WTC11 (cell line): ENCODE data around the gene MED13. TPM values are rescaled to one million over a fixed set of nuclear protein-coding genes. Genes with fewer than 3 reads are reported as not detected.

Experiments used
- ATAC-seq: fragments of 200-7000 bp; cut with Tn5 transposase; 2 replicates; pipeline ENCODE4 v1.10.0; 2021; ENCODE audit warnings: mild to moderate bottlenecking, moderate library complexity
- Bru-seq: library from RNA; stranded (reverse); fragments of 400-500 nt; gene quantifications from one replicate; lab custom pipeline; 2021; lab: Mats Ljungman, UMichigan
- CTCF ChIA-PET: fragments of 300-600 bp; sonication (Branson Sonifier 250); formaldehyde crosslinking; loops from one replicate; lab custom pipeline; 2021; ENCODE audit warnings: antibody characterized with exemption; lab: Charles Lee
- POLR2A ChIA-PET: fragments of 350-600 bp; sonication (Branson Sonifier 250); formaldehyde crosslinking; loops from one replicate; lab custom pipeline; 2021; ENCODE audit warnings: antibody characterized with exemption; lab: Charles Lee
- DNase-seq: peaks from one replicate; pipeline ENCODE4 v3.0.0; 2021; ENCODE audit warnings: low spot score
- H3K27ac Mint-ChIP-seq: 2 replicates; pipeline ENCODE4 v1.8.0; 2021; ENCODE audit warnings: mixed read lengths
- H3K27me3 Mint-ChIP-seq: 2 replicates; pipeline ENCODE4 v1.8.0; 2021; ENCODE audit warnings: low read depth, mild to moderate bottlenecking, moderate library complexity, mixed read lengths
- H3K36me3 Mint-ChIP-seq: 2 replicates; pipeline ENCODE4 v1.8.0; 2021; ENCODE audit warnings: mixed read lengths
- H3K4me1 Mint-ChIP-seq: 2 replicates; pipeline ENCODE4 v1.8.0; 2022; ENCODE audit warnings: mixed read lengths
- H3K4me3 Mint-ChIP-seq: 2 replicates; pipeline ENCODE4 v1.8.0; 2021; ENCODE audit warnings: mild to moderate bottlenecking, moderate library complexity, mixed read lengths
- H3K9me3 Mint-ChIP-seq: 2 replicates; pipeline ENCODE4 v1.8.0; 2021; ENCODE audit warnings: mixed read lengths
- AFF4 ChIP-seq: sonication (generic); formaldehyde crosslinking; IDR thresholded peaks from 2 replicates; pipeline ENCODE4 v1.8.1; 2023; ENCODE audit warnings: mild to moderate bottlenecking, missing genetic modification reagents, borderline replicate concordance
- ATF3 ChIP-seq: sonication (generic); formaldehyde crosslinking; conservative IDR thresholded peaks from 2 replicates; pipeline ENCODE4 v1.8.1; 2022; ENCODE audit warnings: mild to moderate bottlenecking, missing genetic modification reagents
- CREM ChIP-seq: sonication (generic); formaldehyde crosslinking; IDR thresholded peaks from 2 replicates; pipeline ENCODE4 v1.8.1; 2022; ENCODE audit warnings: mild to moderate bottlenecking, missing genetic modification reagents, moderate library complexity
- ESRRA ChIP-seq: sonication (generic); formaldehyde crosslinking; IDR thresholded peaks from 2 replicates; pipeline ENCODE4 v1.8.1; 2022; ENCODE audit warnings: mild to moderate bottlenecking, missing genetic modification reagents, borderline replicate concordance
- MYBL2 ChIP-seq: sonication (generic); formaldehyde crosslinking; IDR thresholded peaks from 2 replicates; pipeline ENCODE4 v1.8.1; 2023; ENCODE audit warnings: mild to moderate bottlenecking, moderate library complexity, missing genetic modification reagents
- RORB ChIP-seq: fragments of 250-450 bp; sonication (Bioruptor Pico); IDR thresholded peaks from 2 replicates; pipeline ENCODE4 v1.9.0; 2021; ENCODE audit warnings: mild to moderate bottlenecking
- TEAD1 ChIP-seq: sonication (generic); formaldehyde crosslinking; IDR thresholded peaks from 2 replicates; pipeline ENCODE4 v1.8.0; 2022; ENCODE audit warnings: mild to moderate bottlenecking, missing genetic modification reagents
- TP53 ChIP-seq: sonication (generic); formaldehyde crosslinking; IDR thresholded peaks from 2 replicates; pipeline ENCODE4 v1.8.1; 2023; ENCODE audit warnings: mild to moderate bottlenecking, missing genetic modification reagents
- ZBTB21 ChIP-seq: sonication (generic); formaldehyde crosslinking; IDR thresholded peaks from 2 replicates; pipeline ENCODE4 v1.8.1; 2023; ENCODE audit warnings: mild to moderate bottlenecking, missing genetic modification reagents, borderline replicate concordance
- ZNF232 ChIP-seq: sonication (generic); formaldehyde crosslinking; IDR thresholded peaks from 2 replicates; pipeline ENCODE4 v1.8.0; 2022; ENCODE audit warnings: mild to moderate bottlenecking, missing genetic modification reagents
- ZNF263 ChIP-seq: sonication (generic); formaldehyde crosslinking; IDR thresholded peaks from 2 replicates; pipeline ENCODE4 v1.8.1; 2022; ENCODE audit warnings: low read depth, mild to moderate bottlenecking, moderate library complexity, missing genetic modification reagents
- ZNF416 ChIP-seq: fragments of 250-450 bp; sonication (Bioruptor Pico); IDR thresholded peaks from 2 replicates; pipeline ENCODE4 v1.9.0; 2021; ENCODE audit warnings: mild to moderate bottlenecking, inconsistent platforms
- long read RNA-seq, 3 experiments: library from RNA in 1 of 3; library from capped mRNA in 1 of 3; library from polyadenylated mRNA in 1 of 3; unstranded in 2 of 3; stranded (forward) in 1 of 3; transcript quantifications; one replicate each; pipeline ENCODE4 v2.0.0, GENCODE V29; 2021
- total RNA-seq: library from RNA; stranded (reverse); gene quantifications from 3 replicates; pipeline ENCODE4 v1.2.3, GENCODE V29; 2021
- TF ChIP-seq, protein P1 (sequence below): sonication (generic); formaldehyde crosslinking; IDR thresholded peaks from 2 replicates; pipeline ENCODE4 v1.8.1; 2023; ENCODE audit warnings: mild to moderate bottlenecking, missing genetic modification reagents

MED13 gene, protein sequence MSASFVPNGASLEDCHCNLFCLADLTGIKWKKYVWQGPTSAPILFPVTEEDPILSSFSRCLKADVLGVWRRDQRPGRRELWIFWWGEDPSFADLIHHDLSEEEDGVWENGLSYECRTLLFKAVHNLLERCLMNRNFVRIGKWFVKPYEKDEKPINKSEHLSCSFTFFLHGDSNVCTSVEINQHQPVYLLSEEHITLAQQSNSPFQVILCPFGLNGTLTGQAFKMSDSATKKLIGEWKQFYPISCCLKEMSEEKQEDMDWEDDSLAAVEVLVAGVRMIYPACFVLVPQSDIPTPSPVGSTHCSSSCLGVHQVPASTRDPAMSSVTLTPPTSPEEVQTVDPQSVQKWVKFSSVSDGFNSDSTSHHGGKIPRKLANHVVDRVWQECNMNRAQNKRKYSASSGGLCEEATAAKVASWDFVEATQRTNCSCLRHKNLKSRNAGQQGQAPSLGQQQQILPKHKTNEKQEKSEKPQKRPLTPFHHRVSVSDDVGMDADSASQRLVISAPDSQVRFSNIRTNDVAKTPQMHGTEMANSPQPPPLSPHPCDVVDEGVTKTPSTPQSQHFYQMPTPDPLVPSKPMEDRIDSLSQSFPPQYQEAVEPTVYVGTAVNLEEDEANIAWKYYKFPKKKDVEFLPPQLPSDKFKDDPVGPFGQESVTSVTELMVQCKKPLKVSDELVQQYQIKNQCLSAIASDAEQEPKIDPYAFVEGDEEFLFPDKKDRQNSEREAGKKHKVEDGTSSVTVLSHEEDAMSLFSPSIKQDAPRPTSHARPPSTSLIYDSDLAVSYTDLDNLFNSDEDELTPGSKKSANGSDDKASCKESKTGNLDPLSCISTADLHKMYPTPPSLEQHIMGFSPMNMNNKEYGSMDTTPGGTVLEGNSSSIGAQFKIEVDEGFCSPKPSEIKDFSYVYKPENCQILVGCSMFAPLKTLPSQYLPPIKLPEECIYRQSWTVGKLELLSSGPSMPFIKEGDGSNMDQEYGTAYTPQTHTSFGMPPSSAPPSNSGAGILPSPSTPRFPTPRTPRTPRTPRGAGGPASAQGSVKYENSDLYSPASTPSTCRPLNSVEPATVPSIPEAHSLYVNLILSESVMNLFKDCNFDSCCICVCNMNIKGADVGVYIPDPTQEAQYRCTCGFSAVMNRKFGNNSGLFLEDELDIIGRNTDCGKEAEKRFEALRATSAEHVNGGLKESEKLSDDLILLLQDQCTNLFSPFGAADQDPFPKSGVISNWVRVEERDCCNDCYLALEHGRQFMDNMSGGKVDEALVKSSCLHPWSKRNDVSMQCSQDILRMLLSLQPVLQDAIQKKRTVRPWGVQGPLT (N-terminal part only)
- total RNA-seq (39.7 to 44.6 TPM (median 44.0 TPM) in 3 replicates), Bru-seq, nascent RNA (percentile 88 among the genes with signal in this experiment)
- long read RNA-seq, experiment 1, full-length matches to known transcripts = 2 of 53 reads
- long read RNA-seq, experiment 1, partial matches to known transcripts = 32 of 53 reads
- long read RNA-seq, experiment 1, other reads (novel, unspliced or antisense) = 19 of 53 reads
- long read RNA-seq, experiment 2, full-length matches to known transcripts = 1 of 38 reads
- long read RNA-seq, experiment 2, partial matches to known transcripts = 29 of 38 reads
- long read RNA-seq, experiment 2, other reads (novel, unspliced or antisense) = 8 of 38 reads
- long read RNA-seq, experiment 3 = 0 reads

DNA sequence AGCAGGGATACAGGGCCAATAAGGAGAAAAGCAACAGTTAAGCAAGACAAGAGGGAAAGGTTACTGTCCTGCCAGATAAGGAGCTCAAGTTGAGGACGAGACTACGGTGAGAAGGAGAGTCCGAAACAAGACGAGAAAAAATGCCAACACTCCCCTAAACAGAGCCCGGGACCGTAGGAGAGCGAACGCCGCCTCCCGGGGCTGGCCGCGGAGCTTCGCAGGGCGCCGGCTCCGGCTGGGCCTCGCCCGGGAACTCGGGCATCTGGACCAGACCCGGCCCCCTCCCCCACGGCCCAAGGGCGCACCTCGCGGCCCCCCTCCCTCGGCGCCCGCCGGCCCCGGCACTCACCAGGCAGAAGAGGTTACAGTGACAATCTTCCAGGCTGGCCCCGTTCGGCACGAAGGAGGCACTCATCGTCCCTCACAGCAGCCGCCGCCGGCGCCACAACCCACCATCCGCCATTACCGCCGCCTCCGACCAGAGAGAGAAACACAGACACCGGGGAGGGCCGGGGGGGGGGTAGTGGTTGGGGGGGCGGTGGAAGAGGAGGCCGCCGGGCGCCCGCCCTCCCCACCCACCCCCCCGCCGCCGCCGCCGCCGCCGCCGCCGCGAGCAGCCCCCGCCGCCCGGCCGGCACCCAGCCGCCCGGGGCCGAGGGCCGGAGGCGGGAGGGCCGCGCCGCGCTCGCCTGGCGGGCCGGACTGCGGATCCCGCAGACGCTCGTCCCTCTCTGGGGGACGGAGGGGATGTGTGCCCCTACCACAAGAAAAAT is at the start of gene MED13:
TSS of gene MED13 (minus strand) at position 488 of the 773 bp plus-strand sequence. CDS start at position 415, 73 bp downstream.
- Mint-ChIP-seq H3K9me3 (no peaks in the 10 kb centered on the region), H3K27me3 (no peaks in the 10 kb centered on the region), H3K36me3 (peaks cover 21% of the 10 kb centered on the region), H3K4me3 (peak within 1 kb of the TSS; percentile 94), H3K27ac (peak within 1 kb of the TSS; percentile 98), H3K4me1 (peaks cover 42% of the 10 kb centered on the region)
- DNase-seq (peak; percentile 61), ATAC-seq (peak; percentile 18)
- TF ChIP-seq RORB = 0 out of 2 replicates have a peak, but pooled peaks have one; percentile 24
- TF ChIP-seq ESRRA = no peak
- no peak for TF ChIP-seq ATF3
- no peak for TF ChIP-seq ZNF232 (CRISPR knock-in tag)
- ChIA-PET POLR2A (interaction anchor here (1.1 kb wide), 1 partner anchor 202 kb away, joined by 9 read pairs; the partner anchor contains the start of gene BRIP1), CTCF (interaction anchor here (0.6 to 3.5 kb wide), 9 partner anchors 12 to 429 kb away, joined by 3 to 54 read pairs (median 3); partner anchors contain the start of gene BRIP1)

DNA sequence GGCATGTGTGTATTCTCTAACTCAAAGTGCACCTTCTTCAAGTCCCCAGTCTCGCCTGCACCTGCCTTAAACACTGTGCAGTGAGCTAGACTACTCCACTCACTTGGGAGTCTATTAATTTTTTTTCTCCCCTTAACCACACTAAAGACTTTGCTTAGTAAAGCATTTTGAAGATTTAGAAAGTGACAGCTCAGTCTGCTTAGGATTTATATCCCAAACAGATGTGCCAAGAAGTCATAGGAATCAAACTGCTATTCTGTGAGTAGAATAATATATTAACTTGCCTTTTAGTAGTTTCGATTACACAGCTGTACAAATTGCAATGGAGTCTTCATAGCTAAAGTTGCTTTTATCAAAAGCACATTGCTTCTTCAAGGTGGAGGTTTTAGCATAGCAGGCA is 47.2 kb upstream of the MED13 start:
- no peaks in the 10 kb centered on the region for H3K27me3 Mint-ChIP-seq

More for the DNA sequence above, 47.2 kb upstream of the MED13 start:
- Mint-ChIP-seq H3K4me1 (no peaks in the 10 kb centered on the region), H3K36me3 (no peaks in the 10 kb centered on the region), H3K9me3 (peaks cover 5% of the 10 kb centered on the region; the same call in 1 of the 2 replicates), H3K27ac (no peak overlapping the region), H3K4me3 (no peak overlapping the region)
- TF ChIP-seq ZNF263 (CRISPR knock-in tag) (no peak), ZNF416 (CRISPR knock-in tag) (no peak), CREM (CRISPR knock-in tag) (no peak), TP53 (no peak), TEAD1 (CRISPR knock-in tag) (no peak), ZBTB21 (CRISPR knock-in tag) (no peak), AFF4 (no peak), MYBL2 (no peak)
- TF ChIP-seq, protein P1, sequence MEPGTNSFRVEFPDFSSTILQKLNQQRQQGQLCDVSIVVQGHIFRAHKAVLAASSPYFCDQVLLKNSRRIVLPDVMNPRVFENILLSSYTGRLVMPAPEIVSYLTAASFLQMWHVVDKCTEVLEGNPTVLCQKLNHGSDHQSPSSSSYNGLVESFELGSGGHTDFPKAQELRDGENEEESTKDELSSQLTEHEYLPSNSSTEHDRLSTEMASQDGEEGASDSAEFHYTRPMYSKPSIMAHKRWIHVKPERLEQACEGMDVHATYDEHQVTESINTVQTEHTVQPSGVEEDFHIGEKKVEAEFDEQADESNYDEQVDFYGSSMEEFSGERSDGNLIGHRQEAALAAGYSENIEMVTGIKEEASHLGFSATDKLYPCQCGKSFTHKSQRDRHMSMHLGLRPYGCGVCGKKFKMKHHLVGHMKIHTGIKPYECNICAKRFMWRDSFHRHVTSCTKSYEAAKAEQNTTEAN (CRISPR knock-in tag) = no peak
- DNase-seq (no peak), ATAC-seq (no peak)
- POLR2A ChIA-PET = no interaction called here
- CTCF ChIA-PET = interaction anchor here (0.7 to 4.0 kb wide), 2 partner anchors 11 to 47 kb away, joined by 3 to 54 read pairs; partner anchors contain the start of gene MED13
